Left ventricle myocardium superior (tissue), 1 donor: ENCODE results near the gene SPOUT1. TPM values are rescaled to one million over a fixed set of nuclear protein-coding genes. Genes with fewer than 3 reads are reported as not detected.
A peak's percentile ranks its signal among the peaks of the same experiment; 100 is the strongest.
"Not testable (repeated sequence)": the region's sequence is repeated elsewhere in the genome, so short reads cannot be mapped to it uniquely, and the experiment has no call there.

Experiments
- ATAC-seq: fragments of 200-7000 bp; cut with Tn5 transposase; one replicate; pipeline ENCODE4 v1.9.1; 2020; ENCODE audit warnings: mild to moderate bottlenecking, moderate library complexity
- DNase-seq: peaks from one replicate; pipeline ENCODE4 v3.0.0-alpha.2; 2020
- intact Hi-C: fragments of 100-400 bp; cut with micrococcal nuclease; formaldehyde crosslinking; loops from one replicate; pipeline ENCODE4 v1.11.0; 2022
- long read RNA-seq: library from polyadenylated mRNA; unstranded; transcript quantifications from one replicate; pipeline ENCODE4 v2.0.0, GENCODE V29; 2021
- total RNA-seq: library from RNA; stranded (reverse); fragmentation: NEBNext Ultra II Directional; extraction: Animal tissue kit (Norgen Biotek cat#: 25700); gene quantifications from one replicate; pipeline ENCODE4 v1.2.1, GENCODE V29; 2021
- donor health status: DM: no; HTN: yes; CAD: no; lungs with severe emphysema.

Gene SPOUT1, protein sequence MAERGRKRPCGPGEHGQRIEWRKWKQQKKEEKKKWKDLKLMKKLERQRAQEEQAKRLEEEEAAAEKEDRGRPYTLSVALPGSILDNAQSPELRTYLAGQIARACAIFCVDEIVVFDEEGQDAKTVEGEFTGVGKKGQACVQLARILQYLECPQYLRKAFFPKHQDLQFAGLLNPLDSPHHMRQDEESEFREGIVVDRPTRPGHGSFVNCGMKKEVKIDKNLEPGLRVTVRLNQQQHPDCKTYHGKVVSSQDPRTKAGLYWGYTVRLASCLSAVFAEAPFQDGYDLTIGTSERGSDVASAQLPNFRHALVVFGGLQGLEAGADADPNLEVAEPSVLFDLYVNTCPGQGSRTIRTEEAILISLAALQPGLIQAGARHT
- total RNA-seq: 13.5 TPM
- long read RNA-seq, full-length matches to known transcripts: 14 of 26 reads
- long read RNA-seq, partial matches to known transcripts: 3 of 26 reads
- long read RNA-seq, other reads (novel, unspliced or antisense): 9 of 26 reads

GRCh38 chr9:128829477-128830251 is at the start of gene SPOUT1:
Gene SPOUT1, minus strand, starts transcription at chr9:128829794. Its CDS starts 14 bp downstream, at chr9:128829780.
- peak; percentile 95 for DNase-seq
- intact Hi-C loops: no loop called here
- ATAC-seq: peak; percentile 99

DNA sequence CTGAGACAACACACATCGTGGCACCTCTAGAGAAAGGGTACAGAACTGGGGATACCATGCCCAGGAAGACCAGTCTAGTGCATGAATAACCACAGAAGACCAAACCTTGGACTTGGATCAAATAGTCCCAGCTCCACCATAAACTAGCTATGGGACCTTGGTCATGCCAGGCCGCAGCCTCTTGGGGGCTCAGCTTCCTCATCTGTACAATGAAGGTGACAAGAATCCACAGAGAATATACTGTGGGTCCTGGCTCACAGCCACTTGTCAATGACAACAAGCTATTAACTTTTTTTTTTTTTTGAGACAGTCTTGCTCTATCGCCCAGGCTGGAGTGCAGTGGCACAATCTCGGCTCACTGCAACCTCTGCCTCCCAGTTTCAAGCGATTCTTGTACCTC is 48.3 kb upstream of the SPOUT1 start:
- intact Hi-C loops: no loop called here
- ATAC-seq (no peak), DNase-seq (no peak)

DNA sequence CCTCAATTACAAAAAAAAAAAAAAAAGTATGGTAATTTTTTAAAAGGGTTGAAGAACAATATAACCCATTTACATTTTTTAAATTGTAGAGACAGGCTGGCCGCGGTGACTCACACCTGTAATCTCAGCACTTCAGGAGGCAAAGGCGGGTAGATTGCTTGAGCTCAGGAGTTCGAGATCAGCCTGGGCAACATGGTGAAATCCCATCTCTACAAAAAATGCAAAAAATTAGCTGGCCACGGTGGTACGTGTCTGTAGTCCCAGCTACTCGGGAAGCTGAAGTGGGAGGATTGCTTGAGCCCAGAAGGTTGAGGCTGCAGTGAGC is 41.3 kb upstream of the SPOUT1 start:
- intact Hi-C loops, ATAC-seq, DNase-seq: not testable (repeated sequence)

GRCh38 chr9:128870128-128870940 is 40.7 kb upstream of the SPOUT1 start:
- intact Hi-C loops: no loop called here
- no peak for ATAC-seq

GRCh38 chr9:128863647-128864046 is 34.1 kb upstream of the SPOUT1 start:
- ATAC-seq (peak; percentile 84), DNase-seq (peak; percentile 86)
- intact Hi-C loops: loop anchor here (5.0 kb wide), 1 partner anchor 64 kb away; no protein-coding TSS in a partner anchor

More at GRCh38 chr9:128870128-128870940, 40.7 kb upstream of the SPOUT1 start:
- DNase-seq: no peak

DNA sequence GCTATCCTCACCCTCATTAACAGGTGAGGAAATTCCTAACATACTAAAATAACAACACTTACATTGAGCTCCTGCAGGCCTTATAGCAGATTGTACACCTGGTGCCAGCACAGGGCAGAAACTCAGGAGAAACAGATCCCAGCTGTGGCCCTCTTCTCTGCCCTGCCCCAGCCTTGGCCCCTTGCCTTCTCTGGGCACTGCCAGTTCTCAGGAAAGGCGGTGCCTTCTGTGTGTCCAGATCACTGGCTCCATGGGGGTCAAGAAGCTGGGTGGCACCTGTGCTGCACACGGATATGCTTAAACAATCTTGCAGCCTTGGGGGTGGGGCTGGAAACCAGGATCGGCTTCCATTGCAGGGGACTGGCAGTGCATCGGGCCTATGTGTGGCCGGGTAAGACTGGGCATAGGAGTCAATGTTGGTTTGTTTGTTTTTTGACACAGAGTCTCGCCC is 32.8 kb upstream of the SPOUT1 start:
- intact Hi-C loops: loop anchor here (5.0 kb wide), 1 partner anchor 65 kb away; no protein-coding TSS in a partner anchor
- ATAC-seq (peak; percentile 78), DNase-seq (peak; percentile 61)

- intact Hi-C loops: loop anchor here (5.0 kb wide), 1 partner anchor 66 kb away; no protein-coding TSS in a partner anchor
- no peak for DNase-seq
- no peak for ATAC-seq
These were observed 31.9 kb upstream of the SPOUT1 start for GRCh38 chr9:128861501-128861900.

DNA sequence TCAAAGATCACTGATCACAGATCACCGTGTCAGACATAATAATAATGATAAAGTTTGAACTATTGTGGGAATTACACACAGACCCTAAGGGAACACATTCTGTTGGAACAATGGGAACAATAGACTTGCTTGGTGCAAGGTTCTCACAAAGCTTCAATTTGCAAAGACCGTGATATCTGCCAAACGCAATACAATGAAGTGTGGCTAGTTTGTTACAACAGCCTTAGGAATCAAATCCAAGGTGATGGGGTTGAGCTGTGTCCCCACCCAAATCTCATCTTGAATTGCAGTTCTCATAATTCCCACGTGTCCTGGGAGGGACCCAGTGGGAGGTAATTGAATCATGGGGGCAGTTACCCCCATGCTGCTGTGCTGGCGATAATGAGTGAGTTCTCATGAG is 31.3 kb upstream of the SPOUT1 start:
- intact Hi-C loops: loop anchor here (5.0 kb wide), 1 partner anchor 66 kb away; no protein-coding TSS in a partner anchor
- ATAC-seq (no peak), DNase-seq (no peak)

DNA sequence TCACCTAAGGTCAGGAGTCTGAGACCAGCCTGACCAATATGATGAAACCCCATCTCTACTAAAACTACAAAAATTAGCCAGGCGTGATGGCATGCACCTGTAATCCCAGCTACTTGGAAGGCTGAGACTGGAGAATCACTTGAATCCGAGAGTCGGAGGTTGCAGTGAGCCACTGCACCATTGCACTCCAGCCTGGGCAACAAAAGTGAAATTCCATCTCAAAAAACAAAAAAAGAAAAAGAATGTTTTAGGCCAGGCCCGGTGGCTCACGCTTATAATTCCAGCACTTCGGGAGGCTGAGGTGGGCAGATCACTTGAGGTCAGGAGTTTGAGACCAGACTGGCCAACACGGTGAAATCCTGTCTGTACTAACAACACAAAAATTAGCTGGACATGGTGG is 28.9 kb upstream of the SPOUT1 start:
- DNase-seq, ATAC-seq, intact Hi-C loops: not testable (repeated sequence)

DNA sequence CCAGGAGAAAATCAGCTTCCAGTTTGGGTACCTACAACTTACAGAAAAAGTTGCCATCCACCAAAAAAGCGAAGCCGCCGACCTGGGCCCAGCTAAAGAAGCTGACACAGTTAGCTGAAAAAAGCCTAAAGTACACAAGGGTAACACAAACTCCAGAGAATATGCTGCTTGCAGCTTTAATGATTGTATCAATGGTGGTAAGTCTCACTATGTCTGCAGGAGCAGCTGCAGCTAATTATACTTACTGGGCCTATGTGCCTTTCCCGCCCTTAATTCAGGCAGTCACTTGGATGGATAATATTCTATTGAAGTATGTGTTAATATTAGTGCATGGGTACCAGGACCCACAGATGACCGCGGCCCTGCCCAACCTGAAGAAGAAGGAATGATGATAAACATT is 24.9 kb upstream of the SPOUT1 start:
- DNase-seq, ATAC-seq, intact Hi-C loops: not testable (repeated sequence)

GRCh38 chr9:128852646-128853045 is 23.1 kb upstream of the SPOUT1 start:
- intact Hi-C loops: not testable (repeated sequence)

DNA sequence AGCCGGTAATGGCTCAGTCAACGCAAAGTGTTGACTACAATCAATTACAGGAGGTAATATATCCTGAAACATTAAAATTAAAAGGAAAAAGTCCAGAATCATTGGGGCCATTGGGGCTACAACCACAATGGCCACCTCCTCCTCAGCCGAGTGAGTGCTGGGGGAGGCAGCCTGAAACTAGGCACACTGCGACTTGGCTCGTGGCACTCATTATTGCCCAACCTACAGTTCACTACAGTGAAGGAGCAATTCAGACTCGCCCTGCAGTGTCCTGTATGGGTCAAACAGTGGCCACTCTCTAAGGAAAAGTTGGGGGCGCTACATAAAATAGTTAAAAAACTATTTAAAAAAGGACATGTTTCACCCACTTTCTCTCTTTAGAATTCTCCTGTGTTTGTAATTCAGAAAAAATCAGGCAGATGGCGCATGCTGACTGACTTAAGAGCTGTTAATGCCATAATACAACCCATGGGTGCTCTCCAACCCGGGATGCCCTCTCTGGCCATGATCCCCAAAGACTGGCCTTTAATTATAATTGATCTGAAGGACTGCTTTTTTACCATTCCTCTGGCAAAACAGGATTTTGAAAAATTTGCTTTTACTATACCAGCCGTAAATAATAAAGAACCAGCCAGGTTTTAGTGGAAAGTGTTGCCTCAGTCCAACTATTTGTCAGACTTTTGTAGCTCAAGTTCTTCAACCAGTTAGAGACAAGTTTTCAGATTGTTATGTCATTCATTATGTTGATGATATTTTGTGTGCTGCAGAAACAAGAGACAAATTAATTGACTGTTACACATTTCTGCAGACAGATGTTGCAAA is 22.4 kb upstream of the SPOUT1 start:
- DNase-seq, ATAC-seq, intact Hi-C loops: not testable (repeated sequence)

More at GRCh38 chr9:128852646-128853045, 23.1 kb upstream of the SPOUT1 start:
- not testable (repeated sequence) for ATAC-seq, DNase-seq

- ATAC-seq, DNase-seq, intact Hi-C loops: not testable (repeated sequence)
These were observed 21.4 kb upstream of the SPOUT1 start for GRCh38 chr9:128851024-128851423.

DNA sequence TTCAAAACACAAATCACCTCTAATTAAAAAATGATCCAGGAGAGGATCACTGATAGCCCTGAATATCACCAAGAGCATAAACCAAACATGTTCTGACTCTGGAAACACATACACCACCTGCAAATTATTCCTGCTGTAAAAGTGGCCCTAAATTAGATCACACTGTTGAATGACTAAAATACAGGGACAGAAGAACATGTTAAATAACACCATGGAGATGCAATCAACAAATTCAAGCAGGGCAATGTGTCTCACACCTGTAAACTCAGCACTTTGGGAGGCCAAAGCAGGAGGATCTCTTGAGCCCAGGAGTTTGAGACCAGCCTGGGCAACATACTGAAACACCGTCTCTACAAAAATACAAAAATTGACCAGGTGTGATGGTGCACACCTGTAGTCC is 18.2 kb upstream of the SPOUT1 start:
- no peak for ATAC-seq
- intact Hi-C loops: no loop called here
- no peak for DNase-seq

GRCh38 chr9:128846680-128847030 is 17.1 kb upstream of the SPOUT1 start:
- intact Hi-C loops: no loop called here
- DNase-seq (no peak), ATAC-seq (no peak)

DNA sequence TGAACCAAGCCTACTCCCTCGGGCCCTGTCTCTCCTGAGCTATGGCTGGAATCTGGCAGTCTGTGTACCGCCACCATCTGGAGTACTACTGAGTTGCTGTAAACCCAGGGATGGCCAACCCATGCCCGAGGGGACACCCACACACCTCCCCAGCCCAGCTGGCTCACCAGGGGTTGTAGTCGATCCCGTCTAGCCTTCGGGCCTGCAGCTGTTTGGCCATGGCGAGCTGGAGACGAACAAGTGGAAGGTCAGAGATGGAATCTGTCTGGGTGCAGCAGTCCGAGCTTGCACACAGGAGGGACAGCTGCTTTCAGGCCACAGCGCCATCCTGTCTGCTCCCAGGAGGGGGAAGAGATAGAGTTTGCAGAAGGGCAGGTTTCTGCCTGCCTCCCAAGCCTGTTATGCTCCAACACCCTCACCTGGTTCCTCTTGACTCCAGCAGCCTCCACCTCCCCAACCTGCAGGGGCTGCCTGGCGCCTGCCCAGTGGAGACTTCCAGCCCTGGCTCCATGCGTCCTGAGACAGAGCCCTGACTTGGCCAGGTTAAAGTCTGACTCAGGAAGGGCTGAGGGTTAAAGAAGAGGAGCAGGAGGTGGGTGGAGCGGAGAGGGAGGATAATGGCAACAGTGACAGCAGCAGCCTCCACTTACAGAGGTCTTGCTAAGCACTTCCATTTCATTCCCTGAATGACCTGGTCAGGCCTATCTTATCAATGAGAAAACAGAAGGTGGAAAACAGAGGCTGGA is 15.8 kb upstream of the SPOUT1 start:
- ATAC-seq (no peak), DNase-seq (no peak)
- intact Hi-C loops: no loop called here

- DNase-seq, ATAC-seq, intact Hi-C loops: not testable (repeated sequence)
These were observed 13.6 kb upstream of the SPOUT1 start for GRCh38 chr9:128843171-128843570.
